GM19351 (cell line): ENCODE results near the gene CSNK1G2.

Experiments
- ATAC-seq: cut with Tn5 transposase; IDR thresholded peaks from one replicate; pipeline ENCODE4 v1.9.1; 2021; ENCODE audit warnings: mild to moderate bottlenecking, moderate library complexity; ENCODE audit not compliant: unreplicated experiment

CSNK1G2 gene

GRCh38 chr19:1962674-1963073 lies 21.7 kb downstream of the CSNK1G2 start:
- ATAC-seq = no peak

- ATAC-seq = no peak
Measured at GRCh38 chr19:1967087-1967608, 26.2 kb downstream of the CSNK1G2 start.

- no peak for ATAC-seq
Measured at GRCh38 chr19:1968279-1969175, 27.6 kb downstream of the CSNK1G2 start.

GRCh38 chr19:1969176-1970002 lies 28.4 kb downstream of the CSNK1G2 start:
- ATAC-seq = no peak

GRCh38 chr19:1970003-1970805 lies 29.2 kb downstream of the CSNK1G2 start:
- no peak for ATAC-seq

GRCh38 chr19:1970806-1971502 lies 30.0 kb downstream of the CSNK1G2 start:
- no peak for ATAC-seq

- ATAC-seq = no peak
Measured at GRCh38 chr19:1974381-1975161, 33.6 kb downstream of the CSNK1G2 start.

- ATAC-seq = no peak
Measured at GRCh38 chr19:1975162-1975480, 34.1 kb downstream of the CSNK1G2 start.

- ATAC-seq = no peak
Measured at GRCh38 chr19:1977120-1977519, 36.1 kb downstream of the CSNK1G2 start.

- ATAC-seq = no peak
Measured at GRCh38 chr19:1978346-1978894, 37.4 kb downstream of the CSNK1G2 start.

GRCh38 chr19:1979017-1979416 lies 38.0 kb downstream of the CSNK1G2 start:
- ATAC-seq = no peak

- no peak for ATAC-seq
Measured at GRCh38 chr19:1979642-1980041, 38.7 kb downstream of the CSNK1G2 start.

- no peak for ATAC-seq
Measured at GRCh38 chr19:1980091-1980808, 39.3 kb downstream of the CSNK1G2 start.

GRCh38 chr19:1980809-1981181 lies 39.8 kb downstream of the CSNK1G2 start:
- ATAC-seq = no peak

- no peak for ATAC-seq
Measured at GRCh38 chr19:1981253-1981652, 40.3 kb downstream of the CSNK1G2 start.

GRCh38 chr19:1984357-1984756 lies 43.4 kb downstream of the CSNK1G2 start:
- ATAC-seq = no peak

GRCh38 chr19:1985588-1986356 lies 44.8 kb downstream of the CSNK1G2 start:
- no peak for ATAC-seq
